ENCODE measurements around the gene TRIL.
A peak's percentile ranks its signal among the peaks of the same experiment; 100 is the strongest.

The TRIL gene

DNA sequence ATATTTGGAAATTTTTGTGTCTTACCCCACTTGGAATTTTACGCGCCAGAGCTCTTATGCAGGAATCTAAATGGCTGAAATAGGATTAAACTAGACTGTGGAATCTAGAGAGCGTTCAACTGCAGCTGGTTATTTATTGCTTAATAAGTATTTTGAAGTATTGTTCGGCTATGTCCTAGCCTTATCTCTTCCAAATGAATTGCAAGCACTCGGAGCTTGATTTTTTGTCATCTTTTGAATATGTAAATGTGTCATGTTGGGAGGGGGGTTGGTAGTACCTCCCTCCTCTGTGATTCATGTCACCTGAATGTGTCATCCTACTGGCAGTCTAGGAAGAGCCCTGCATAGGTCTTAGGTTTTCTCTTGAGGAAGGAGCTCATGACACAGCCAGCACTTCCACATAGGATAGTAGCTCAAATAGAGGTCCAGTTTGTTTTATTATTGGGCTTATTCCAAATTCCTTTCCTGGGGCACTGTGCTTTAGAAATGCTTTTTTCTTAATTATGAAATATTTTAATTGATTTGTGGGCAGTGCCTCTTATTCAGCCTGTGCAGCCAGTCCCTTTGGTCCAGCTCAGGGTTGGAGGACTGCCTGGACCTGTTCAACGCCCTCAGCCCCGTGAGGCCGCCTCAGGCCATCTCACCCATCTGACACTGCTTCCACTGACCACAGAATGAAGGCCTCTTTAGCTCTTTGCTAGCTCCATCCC, 22.5 kb upstream of the TRIL start:
- H3K4me1 ChIP-seq (ENCODE audit: control insufficient read depth, insufficient read depth, low read length) = peaks cover 17% of the 10 kb centered on the region
- H3K4me2 ChIP-seq (ENCODE audit: low read length) = no peak overlapping the region
- no peak overlapping the region for H3K4me3 ChIP-seq (ENCODE audit: low read length)
- no peaks in the 10 kb centered on the region for H3K27me3 ChIP-seq (ENCODE audit: control insufficient read depth, insufficient read depth, low read length)
- peaks cover 3% of the 10 kb centered on the region for H3K9me3 ChIP-seq (replicated peaks; ENCODE audit: low read length)
- H3K9ac ChIP-seq (ENCODE audit: low read depth, low read length) = no peak overlapping the region
- no peaks in the 10 kb centered on the region for H3K36me3 ChIP-seq (ENCODE audit: insufficient read depth, low read length)

DNA sequence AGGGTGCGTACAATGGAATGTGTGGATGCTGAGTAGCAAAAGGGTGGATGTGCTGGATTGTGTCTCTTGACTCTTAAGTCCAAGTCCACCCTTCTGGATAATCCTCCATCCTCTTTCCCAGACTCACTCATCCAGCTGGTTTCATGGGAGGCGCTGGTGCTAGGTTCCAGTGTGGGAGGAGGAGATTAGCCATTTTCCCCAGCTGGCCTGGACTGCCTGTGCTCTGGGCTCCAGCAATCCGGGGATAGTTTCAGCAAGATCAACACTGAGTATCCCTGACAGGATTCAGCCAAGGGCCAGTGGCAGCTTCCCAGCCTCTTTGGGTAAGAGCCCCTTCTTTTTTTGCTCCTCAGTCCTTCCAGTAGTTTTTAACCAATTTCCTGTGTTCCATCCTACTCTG, 21.6 kb upstream of the TRIL start:
- no peaks in the 10 kb centered on the region for H3K36me3 ChIP-seq (ENCODE audit: insufficient read depth, low read length)
- no peak overlapping the region for H3K4me2 ChIP-seq (ENCODE audit: low read length)

GRCh38 chr7:28977881-28978280, 19.8 kb upstream of the TRIL start:
- no peak overlapping the region for H3K9ac ChIP-seq (ENCODE audit: low read depth, low read length)
- H3K4me3 ChIP-seq (ENCODE audit: low read length) = no peak overlapping the region
- H3K4me2 ChIP-seq (ENCODE audit: low read length) = no peak overlapping the region
- H3K4me1 ChIP-seq (ENCODE audit: control insufficient read depth, insufficient read depth, low read length) = no peaks in the 10 kb centered on the region
- no peaks in the 10 kb centered on the region for H3K27me3 ChIP-seq (ENCODE audit: control insufficient read depth, insufficient read depth, low read length)
- H3K9me3 ChIP-seq (replicated peaks; ENCODE audit: low read length) = peaks cover 16% of the 10 kb centered on the region
- H3K36me3 ChIP-seq (ENCODE audit: insufficient read depth, low read length) = no peaks in the 10 kb centered on the region

More for the DNA sequence above, 21.6 kb upstream of the TRIL start:
- Histone ChIP-seq H3K9me3 (replicated peaks; ENCODE audit: low read length) (peaks cover 3% of the 10 kb centered on the region), H3K9ac (ENCODE audit: low read depth, low read length) (no peak overlapping the region), H3K4me1 (ENCODE audit: control insufficient read depth, insufficient read depth, low read length) (peaks cover 9% of the 10 kb centered on the region), H3K27me3 (ENCODE audit: control insufficient read depth, insufficient read depth, low read length) (no peaks in the 10 kb centered on the region), H3K4me3 (ENCODE audit: low read length) (no peak overlapping the region)

DNA sequence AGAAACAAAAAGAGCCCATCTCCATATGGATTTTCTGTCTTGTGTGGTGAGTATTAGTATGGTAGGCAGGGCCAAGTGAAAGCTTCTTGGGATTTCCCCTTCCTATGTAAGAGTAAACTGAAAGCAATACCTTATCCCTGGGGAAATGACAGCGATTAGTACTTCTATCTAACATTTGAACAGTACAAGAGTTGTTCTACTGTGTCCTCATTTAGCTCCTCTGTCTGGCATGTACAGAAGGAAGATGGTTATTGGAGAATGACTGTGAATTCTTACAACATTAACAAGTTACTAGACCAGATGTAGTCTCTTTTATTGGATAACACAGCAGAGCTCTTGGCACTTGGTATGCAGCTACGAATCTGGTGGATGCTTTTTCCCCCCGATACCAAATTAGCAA, 17.9 kb upstream of the TRIL start:
- Histone ChIP-seq H3K36me3 (ENCODE audit: insufficient read depth, low read length) (no peaks in the 10 kb centered on the region), H3K9ac (ENCODE audit: low read depth, low read length) (no peak overlapping the region), H3K4me3 (ENCODE audit: low read length) (no peak overlapping the region), H3K9me3 (replicated peaks; ENCODE audit: low read length) (peaks cover 22% of the 10 kb centered on the region), H3K27me3 (ENCODE audit: control insufficient read depth, insufficient read depth, low read length) (no peaks in the 10 kb centered on the region), H3K4me1 (ENCODE audit: control insufficient read depth, insufficient read depth, low read length) (no peaks in the 10 kb centered on the region), H3K4me2 (ENCODE audit: low read length) (no peak overlapping the region)

DNA sequence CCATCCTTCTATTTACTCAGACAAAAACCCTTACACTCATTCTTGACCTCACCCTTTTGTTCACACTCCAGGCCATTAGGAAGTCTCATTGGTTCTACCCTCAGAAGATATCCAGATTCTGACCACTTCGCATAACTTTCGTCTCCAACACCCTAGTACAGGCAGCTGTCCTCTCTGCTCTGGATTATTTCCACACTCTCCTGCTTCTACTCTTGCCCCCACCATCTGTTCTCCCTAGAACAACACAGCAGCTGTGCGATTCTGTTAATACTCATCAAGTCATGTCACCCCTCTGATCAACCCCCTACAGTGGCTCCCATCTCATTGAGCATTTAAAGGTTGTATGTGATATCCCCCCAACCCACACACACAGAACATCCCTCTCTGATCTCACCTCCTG, 15.5 kb upstream of the TRIL start:
- Histone ChIP-seq H3K4me1 (ENCODE audit: control insufficient read depth, insufficient read depth, low read length) (no peaks in the 10 kb centered on the region), H3K4me3 (ENCODE audit: low read length) (no peak overlapping the region), H3K27me3 (ENCODE audit: control insufficient read depth, insufficient read depth, low read length) (no peaks in the 10 kb centered on the region), H3K9me3 (replicated peaks; ENCODE audit: low read length) (peaks cover 22% of the 10 kb centered on the region), H3K36me3 (ENCODE audit: insufficient read depth, low read length) (no peaks in the 10 kb centered on the region), H3K9ac (ENCODE audit: low read depth, low read length) (no peak overlapping the region), H3K4me2 (ENCODE audit: low read length) (no peak overlapping the region)

GRCh38 chr7:28964056-28964455, 5.9 kb upstream of the TRIL start:
- no peak overlapping the region for H3K4me2 ChIP-seq (ENCODE audit: low read length)
- H3K9me3 ChIP-seq (replicated peaks; ENCODE audit: low read length) = no peaks in the 10 kb centered on the region
- H3K27me3 ChIP-seq (ENCODE audit: control insufficient read depth, insufficient read depth, low read length) = peaks cover 47% of the 10 kb centered on the region
- H3K36me3 ChIP-seq (ENCODE audit: insufficient read depth, low read length) = no peaks in the 10 kb centered on the region
- no peak overlapping the region for H3K4me3 ChIP-seq (ENCODE audit: low read length)
- no peak overlapping the region for H3K9ac ChIP-seq (ENCODE audit: low read depth, low read length)
- no peaks in the 10 kb centered on the region for H3K4me1 ChIP-seq (ENCODE audit: control insufficient read depth, insufficient read depth, low read length)

- Histone ChIP-seq H3K36me3 (ENCODE audit: insufficient read depth, low read length) (no peaks in the 10 kb centered on the region), H3K9ac (ENCODE audit: low read depth, low read length) (no peak overlapping the region), H3K4me1 (ENCODE audit: control insufficient read depth, insufficient read depth, low read length) (peaks cover 9% of the 10 kb centered on the region), H3K4me2 (ENCODE audit: low read length) (no peak overlapping the region), H3K9me3 (replicated peaks; ENCODE audit: low read length) (no peaks in the 10 kb centered on the region), H3K4me3 (ENCODE audit: low read length) (no peak overlapping the region), H3K27me3 (ENCODE audit: control insufficient read depth, insufficient read depth, low read length) (peaks cover 60% of the 10 kb centered on the region)
Measured at GRCh38 chr7:28961972-28962371, 3.8 kb upstream of the TRIL start.

- Histone ChIP-seq H3K4me2 (ENCODE audit: low read length) (no peak overlapping the region), H3K27me3 (ENCODE audit: control insufficient read depth, insufficient read depth, low read length) (peaks cover 66% of the 10 kb centered on the region), H3K36me3 (ENCODE audit: insufficient read depth, low read length) (no peaks in the 10 kb centered on the region), H3K4me3 (ENCODE audit: low read length) (no peak overlapping the region), H3K9me3 (replicated peaks; ENCODE audit: low read length) (no peaks in the 10 kb centered on the region), H3K9ac (ENCODE audit: low read depth, low read length) (no peak overlapping the region), H3K4me1 (ENCODE audit: control insufficient read depth, insufficient read depth, low read length) (peaks cover 25% of the 10 kb centered on the region)
Measured at GRCh38 chr7:28960071-28960840, 2.1 kb upstream of the TRIL start.

- H3K4me2 ChIP-seq (ENCODE audit: low read length) = peak overlapping the region; percentile 87
- peaks cover 70% of the 10 kb centered on the region for H3K27me3 ChIP-seq (ENCODE audit: control insufficient read depth, insufficient read depth, low read length)
- no peak overlapping the region for H3K4me3 ChIP-seq (ENCODE audit: low read length)
- no peaks in the 10 kb centered on the region for H3K36me3 ChIP-seq (ENCODE audit: insufficient read depth, low read length)
- no peaks in the 10 kb centered on the region for H3K9me3 ChIP-seq (replicated peaks; ENCODE audit: low read length)
- H3K9ac ChIP-seq (ENCODE audit: low read depth, low read length) = no peak overlapping the region
- peaks cover 25% of the 10 kb centered on the region for H3K4me1 ChIP-seq (ENCODE audit: control insufficient read depth, insufficient read depth, low read length)
Measured at GRCh38 chr7:28958980-28959347, 834 bp upstream of the TRIL start.

DNA sequence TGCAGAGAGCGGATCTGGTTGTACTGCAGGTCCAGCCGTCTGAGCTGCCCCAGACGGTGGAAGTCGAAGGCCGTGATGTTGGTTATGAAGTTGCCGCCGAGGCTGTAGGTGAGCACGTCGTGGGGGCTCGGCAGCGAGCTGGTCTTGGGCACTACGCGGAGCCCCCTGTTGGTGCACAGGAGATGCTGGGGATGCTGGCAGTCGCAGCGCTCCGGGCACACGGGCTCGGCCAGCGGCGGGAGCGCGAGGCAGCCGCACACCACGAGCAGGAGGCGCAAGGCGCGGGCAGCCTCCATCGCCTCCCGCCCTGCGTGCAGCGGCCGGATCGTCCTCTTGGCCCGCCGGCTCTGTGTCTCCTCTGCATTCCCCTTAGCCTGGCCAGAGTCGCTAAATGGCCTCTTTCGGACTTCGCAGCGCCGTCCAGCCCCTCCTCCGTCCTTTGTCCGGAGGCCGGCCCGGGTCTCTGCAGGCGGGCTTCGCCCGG, 337 bp downstream of the TRIL start:
- H3K9ac ChIP-seq (ENCODE audit: low read depth, low read length) = no peak overlapping the region
- no peaks in the 10 kb centered on the region for H3K9me3 ChIP-seq (replicated peaks; ENCODE audit: low read length)
- peaks cover 68% of the 10 kb centered on the region for H3K27me3 ChIP-seq (ENCODE audit: control insufficient read depth, insufficient read depth, low read length)
- peaks cover 34% of the 10 kb centered on the region for H3K4me1 ChIP-seq (ENCODE audit: control insufficient read depth, insufficient read depth, low read length)
- peak overlapping the region; percentile 63 for H3K4me3 ChIP-seq (ENCODE audit: low read length)
- peak overlapping the region; percentile 87 for H3K4me2 ChIP-seq (ENCODE audit: low read length)
- H3K36me3 ChIP-seq (ENCODE audit: insufficient read depth, low read length) = no peaks in the 10 kb centered on the region

- Histone ChIP-seq H3K4me2 (ENCODE audit: low read length) (peak overlapping the region; percentile 87), H3K27me3 (ENCODE audit: control insufficient read depth, insufficient read depth, low read length) (peaks cover 66% of the 10 kb centered on the region), H3K9ac (ENCODE audit: low read depth, low read length) (no peak overlapping the region), H3K9me3 (replicated peaks; ENCODE audit: low read length) (no peaks in the 10 kb centered on the region), H3K4me1 (ENCODE audit: control insufficient read depth, insufficient read depth, low read length) (peaks cover 34% of the 10 kb centered on the region), H3K4me3 (ENCODE audit: low read length) (peak overlapping the region; percentile 64), H3K36me3 (ENCODE audit: insufficient read depth, low read length) (no peaks in the 10 kb centered on the region)
Measured at GRCh38 chr7:28957064-28957750, 923 bp downstream of the TRIL start.
